ENCODE measurements around the gene SLCO6A1. TPM values are rescaled to one million over a fixed set of nuclear protein-coding genes. Genes with fewer than 3 reads are reported as not detected.
"Not testable (repeated sequence)": the region's sequence is repeated elsewhere in the genome, so short reads cannot be mapped to it uniquely, and the experiment has no call there.

Gene SLCO6A1
- total and polyA plus RNA-seq, 5 experiments from 2014 or later, result not detected

DNA sequence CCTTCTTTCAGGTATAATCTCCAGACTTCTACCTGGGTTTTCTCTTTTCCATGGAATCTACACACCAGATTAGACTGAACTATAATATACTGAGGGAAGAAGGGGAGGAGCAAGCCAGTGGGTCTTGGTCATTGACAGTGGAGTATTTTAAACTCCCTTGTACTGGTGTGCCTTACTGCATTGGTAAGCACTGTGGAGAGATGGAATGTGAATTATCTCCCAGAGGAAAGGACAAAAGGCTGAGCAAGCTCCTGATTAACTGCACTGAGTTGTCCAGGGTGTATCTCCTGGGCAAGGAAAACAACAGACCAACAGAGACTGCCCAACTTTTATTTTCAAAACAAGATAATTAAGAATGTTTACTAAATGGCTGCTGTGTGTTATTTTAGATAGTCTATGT lies 29.8 kb upstream of the SLCO6A1 start:
- peaks cover 0 to 15% (median 0%) of the 10 kb centered on the region in 4 donors for H3K4me1 Mint-ChIP-seq
- POLR2A ChIA-PET, result no interaction called here

GRCh38 chr5:102527547-102527946 lies 28.7 kb upstream of the SLCO6A1 start:
- DNase-seq (no peak), ATAC-seq (no peak)
- peaks cover 0 to 20% (median 7%) of the 10 kb centered on the region in 9 donors for H3K9me3 Mint-ChIP-seq
- peaks cover 0 to 8% (median 0%) of the 10 kb centered on the region in 3 donors for H3K36me3 Mint-ChIP-seq
- no peak overlapping the region for H3K4me3 Mint-ChIP-seq
- H3K4me1 Mint-ChIP-seq, result peaks cover 0 to 20% (median 0%) of the 10 kb centered on the region in 4 donors
- H3K27ac Mint-ChIP-seq, result no peak overlapping the region
- peaks cover 0 to 18% (median 4%) of the 10 kb centered on the region in 5 donors for H3K27me3 Mint-ChIP-seq
- POLR2A ChIA-PET, result no interaction called here

More for the DNA sequence above, 29.8 kb upstream of the SLCO6A1 start:
- peaks cover 0 to 8% (median 0%) of the 10 kb centered on the region in 3 donors for H3K36me3 Mint-ChIP-seq
- no peak overlapping the region for H3K27ac Mint-ChIP-seq
- H3K4me3 Mint-ChIP-seq, result no peak overlapping the region
- peaks cover 1 to 18% (median 4%) of the 10 kb centered on the region in 5 donors for H3K27me3 Mint-ChIP-seq
- no peak for ATAC-seq
- DNase-seq, result no peak
- H3K9me3 Mint-ChIP-seq, result peaks cover 0 to 18% (median 7%) of the 10 kb centered on the region in 9 donors

GRCh38 chr5:102523541-102524175 lies 24.9 kb upstream of the SLCO6A1 start:
- peaks cover 0 to 20% (median 7%) of the 10 kb centered on the region in 9 donors for H3K9me3 Mint-ChIP-seq
- H3K4me3 Mint-ChIP-seq, result no peak overlapping the region
- H3K27me3 Mint-ChIP-seq, result peaks cover 0 to 5% (median 0%) of the 10 kb centered on the region in 5 donors
- H3K4me1 Mint-ChIP-seq, result peaks cover 0 to 13% (median 0%) of the 10 kb centered on the region in 4 donors
- no peak for ATAC-seq
- H3K36me3 Mint-ChIP-seq, result peaks cover 0 to 8% (median 0%) of the 10 kb centered on the region in 3 donors
- H3K27ac Mint-ChIP-seq, result no peak overlapping the region
- no peak for DNase-seq
- POLR2A ChIA-PET, result no interaction called here

GRCh38 chr5:102511666-102512065 lies 12.9 kb upstream of the SLCO6A1 start:
- Mint-ChIP-seq H3K4me1 (no peaks in the 10 kb centered on the region), H3K4me3 (no peak overlapping the region), H3K36me3 (no peaks in the 10 kb centered on the region), H3K27ac (no peak overlapping the region), H3K9me3 (no peaks in the 10 kb centered on the region), H3K27me3 (peaks cover 0 to 26% (median 1%) of the 10 kb centered on the region in 5 donors)
- DNase-seq, result no peak
- POLR2A ChIA-PET, result no interaction called here
- no peak for ATAC-seq

DNA sequence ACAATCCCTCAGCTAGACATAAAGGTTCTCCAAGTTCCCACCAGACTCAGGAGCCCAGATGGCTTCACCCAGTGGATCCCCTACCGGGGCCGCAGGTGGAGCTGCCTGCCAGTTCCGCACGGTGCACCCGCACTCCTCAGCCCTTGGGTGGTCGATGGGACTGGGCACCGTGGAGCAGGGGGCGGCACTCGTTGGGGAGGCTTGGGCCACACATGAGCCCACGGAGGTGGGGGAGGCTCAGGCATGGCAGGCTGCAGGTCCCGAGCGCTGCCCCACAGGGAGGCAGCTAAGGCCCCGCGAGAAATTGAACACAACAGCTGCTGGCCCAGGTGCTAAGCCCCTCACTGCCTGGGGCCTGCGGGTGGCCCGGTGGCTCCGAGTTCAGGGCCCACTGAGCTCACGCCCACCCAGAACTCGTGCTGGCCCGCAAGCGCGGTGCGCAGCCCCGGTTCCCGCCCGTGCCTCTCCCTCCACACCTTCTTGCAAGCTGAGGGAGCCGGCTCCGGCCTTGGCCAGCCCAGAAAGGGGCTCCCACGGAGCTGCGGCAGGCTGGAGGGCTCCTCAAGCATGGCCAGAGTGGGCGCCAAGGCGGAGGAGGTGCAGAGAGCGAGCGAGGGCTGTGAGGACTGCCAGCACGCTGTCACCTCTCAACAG lies 7.4 kb downstream of the SLCO6A1 start:
- H3K4me1 Mint-ChIP-seq, H3K36me3 Mint-ChIP-seq, H3K4me3 Mint-ChIP-seq, ATAC-seq, H3K27ac Mint-ChIP-seq, POLR2A ChIA-PET, H3K9me3 Mint-ChIP-seq, DNase-seq: not testable (repeated sequence)
- peaks cover 2 to 16% (median 4%) of the 10 kb centered on the region in 5 donors for H3K27me3 Mint-ChIP-seq

GRCh38 chr5:102483736-102484135 lies 15.1 kb downstream of the SLCO6A1 start:
- H3K27ac Mint-ChIP-seq, result no peak overlapping the region
- no peaks in the 10 kb centered on the region for H3K36me3 Mint-ChIP-seq
- H3K9me3 Mint-ChIP-seq, result peaks cover 0 to 5% (median 0%) of the 10 kb centered on the region in 9 donors
- H3K27me3 Mint-ChIP-seq, result peaks cover 0 to 5% (median 3%) of the 10 kb centered on the region in 5 donors
- DNase-seq, result no peak
- ATAC-seq, result no peak
- H3K4me3 Mint-ChIP-seq, result no peak overlapping the region
- POLR2A ChIA-PET, result no interaction called here
- no peaks in the 10 kb centered on the region for H3K4me1 Mint-ChIP-seq

DNA sequence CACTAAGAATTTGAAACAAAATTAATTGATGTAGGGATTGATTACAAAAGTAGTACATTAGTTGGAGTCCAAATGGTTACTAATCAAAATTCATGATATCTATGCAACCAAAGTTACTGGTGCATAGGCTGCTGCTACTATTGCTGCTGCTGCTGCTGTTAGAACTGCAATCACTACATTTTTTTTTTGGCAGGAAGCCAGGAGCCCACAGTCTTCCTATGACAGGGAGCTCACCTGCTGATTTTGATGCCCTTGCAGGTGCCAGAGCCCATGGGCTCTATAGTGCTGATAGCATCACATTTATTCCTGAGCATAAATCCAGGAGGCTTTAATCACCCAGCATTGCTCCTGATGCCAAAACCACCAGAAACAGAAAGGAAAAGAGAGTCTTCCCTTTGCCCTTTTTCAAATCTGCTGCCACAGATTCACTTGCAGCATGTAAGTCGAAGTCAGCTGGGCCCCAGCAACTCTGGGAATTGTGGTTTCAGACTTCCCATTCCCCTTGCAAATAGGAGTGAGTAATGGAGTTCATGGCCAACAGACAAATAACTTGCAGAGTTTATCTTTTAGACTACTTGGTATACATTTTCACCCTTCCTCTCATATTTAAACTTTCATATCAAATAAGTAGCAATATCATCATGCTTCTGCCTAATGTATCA lies 17.6 kb downstream of the SLCO6A1 start:
- H3K27ac Mint-ChIP-seq, result no peak overlapping the region
- ATAC-seq (no peak), DNase-seq (no peak)
- no peaks in the 10 kb centered on the region for H3K4me1 Mint-ChIP-seq
- H3K9me3 Mint-ChIP-seq, result no peaks in the 10 kb centered on the region
- no peak overlapping the region for H3K4me3 Mint-ChIP-seq
- POLR2A ChIA-PET, result no interaction called here
- no peaks in the 10 kb centered on the region for H3K36me3 Mint-ChIP-seq
- peaks cover 0 to 3% (median 0%) of the 10 kb centered on the region in 5 donors for H3K27me3 Mint-ChIP-seq

- Mint-ChIP-seq H3K9me3 (peaks cover 0 to 9% (median 2%) of the 10 kb centered on the region in 9 donors), H3K36me3 (no peaks in the 10 kb centered on the region), H3K4me1 (peaks cover 0 to 2% (median 0%) of the 10 kb centered on the region in 4 donors), H3K4me3 (no peak overlapping the region), H3K27ac (no peak overlapping the region), H3K27me3 (peaks cover 0 to 10% (median 3%) of the 10 kb centered on the region in 5 donors)
- POLR2A ChIA-PET, result no interaction called here
- no peak for DNase-seq
- no peak for ATAC-seq
Observed at GRCh38 chr5:102453716-102454115, 45.1 kb downstream of the SLCO6A1 start.

- POLR2A ChIA-PET, result no interaction called here
- no peaks in the 10 kb centered on the region for H3K36me3 Mint-ChIP-seq
- peaks cover 0 to 10% (median 2%) of the 10 kb centered on the region in 5 donors for H3K27me3 Mint-ChIP-seq
- H3K4me1 Mint-ChIP-seq, result peaks cover 0 to 2% (median 0%) of the 10 kb centered on the region in 4 donors
- no peak overlapping the region for H3K4me3 Mint-ChIP-seq
- no peak overlapping the region for H3K27ac Mint-ChIP-seq
- no peak for ATAC-seq
- H3K9me3 Mint-ChIP-seq, result peaks cover 0 to 10% (median 5%) of the 10 kb centered on the region in 9 donors
- DNase-seq, result no peak
Observed at GRCh38 chr5:102451082-102451481, 47.7 kb downstream of the SLCO6A1 start.

- Mint-ChIP-seq H3K4me3 (no peak overlapping the region), H3K27me3 (peaks cover 0 to 9% (median 2%) of the 10 kb centered on the region in 5 donors), H3K4me1 (peaks cover 0 to 2% (median 0%) of the 10 kb centered on the region in 4 donors), H3K9me3 (peaks cover 0 to 10% (median 5%) of the 10 kb centered on the region in 9 donors), H3K36me3 (no peaks in the 10 kb centered on the region), H3K27ac (no peak overlapping the region)
- no peak for ATAC-seq
- POLR2A ChIA-PET, result interaction anchor here (0.5 kb wide), 1 partner anchor 125 kb away, joined by 10 read pairs; no protein-coding TSS in a partner anchor
- DNase-seq, result peak in 1 of 10 donors; percentile 50
Observed at GRCh38 chr5:102450313-102450990, 48.3 kb downstream of the SLCO6A1 start.

DNA sequence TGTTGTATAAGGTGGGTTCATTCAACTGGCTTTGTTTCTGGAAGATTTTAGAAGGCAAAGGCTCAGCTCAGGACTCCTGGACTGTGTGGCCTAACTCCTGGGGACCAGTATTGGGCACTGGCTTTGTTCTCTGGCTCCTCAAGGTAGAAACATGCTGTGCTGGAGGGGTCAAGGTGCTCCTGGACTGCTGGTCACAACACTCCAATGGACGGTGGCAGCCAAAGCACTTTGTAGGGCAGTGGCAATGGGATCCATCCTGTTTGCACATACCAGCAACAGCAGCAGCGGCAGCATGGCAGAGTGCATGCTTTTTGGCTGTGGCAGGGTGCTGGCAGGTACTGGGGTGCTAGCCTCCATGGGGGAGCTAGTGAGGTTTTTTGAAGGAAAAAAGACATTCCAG lies 65.3 kb downstream of the SLCO6A1 start:
- ATAC-seq (no peak), DNase-seq (no peak)
- Mint-ChIP-seq H3K36me3 (no peaks in the 10 kb centered on the region), H3K27me3 (no peaks in the 10 kb centered on the region), H3K4me1 (no peaks in the 10 kb centered on the region), H3K4me3 (no peak overlapping the region), H3K27ac (no peak overlapping the region), H3K9me3 (peaks cover 0 to 21% (median 13%) of the 10 kb centered on the region in 9 donors)
- POLR2A ChIA-PET, result no interaction called here

DNA sequence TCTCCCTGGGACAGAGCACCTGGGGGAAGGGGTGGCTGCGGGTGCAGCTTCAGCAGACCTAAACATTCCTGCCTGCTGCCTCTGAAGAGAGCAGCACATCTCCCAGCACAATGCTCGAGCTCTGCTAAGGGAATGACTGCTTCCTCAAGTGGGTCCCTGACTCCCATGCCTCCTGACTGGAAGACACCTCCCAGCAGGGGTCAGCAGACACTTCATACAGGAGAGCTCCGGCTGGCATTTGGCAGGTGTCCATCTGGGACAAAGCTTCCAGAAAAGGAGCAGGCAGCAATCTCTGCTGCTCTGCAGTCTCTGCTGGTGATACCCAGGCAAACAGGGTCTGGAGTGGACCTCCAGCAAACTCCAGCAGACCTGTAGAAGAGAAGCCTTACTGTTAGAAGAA lies 77.2 kb downstream of the SLCO6A1 start:
- ATAC-seq, result no peak
- Mint-ChIP-seq H3K4me3 (no peak overlapping the region), H3K4me1 (no peaks in the 10 kb centered on the region), H3K9me3 (peaks cover 0 to 46% (median 8%) of the 10 kb centered on the region in 9 donors), H3K27ac (no peak overlapping the region), H3K27me3 (peaks cover 0 to 9% (median 3%) of the 10 kb centered on the region in 5 donors), H3K36me3 (peaks cover 0 to 8% (median 0%) of the 10 kb centered on the region in 3 donors)
- DNase-seq, result no peak
- POLR2A ChIA-PET, result no interaction called here
